B cell (primary cell): ENCODE measurements around the gene NOP9. TPM values are rescaled to one million over a fixed set of nuclear protein-coding genes. Genes with fewer than 3 reads are reported as not detected.
A peak's percentile ranks its signal among the peaks of the same experiment; 100 is the strongest.

Experiments used
- ATAC-seq: fragments of 200-7000 bp; cut with Tn5 transposase; one replicate; pipeline ENCODE4 v1.10.0; 2021; ENCODE audit warnings: low read depth, mild to moderate bottlenecking, moderate number of reproducible peaks, moderate library complexity
- CTCF ChIA-PET: fragments of 350-600 bp; sonication (Branson Sonifier 250); formaldehyde crosslinking; loops from one replicate; lab custom pipeline; 2021; ENCODE audit warnings: antibody characterized with exemption, inconsistent platforms; lab: Charles Lee
- POLR2A ChIA-PET: fragments of 350-600 bp; sonication (Branson Sonifier 250); formaldehyde crosslinking; loops from one replicate; lab custom pipeline; 2021; ENCODE audit warnings: antibody characterized with exemption; lab: Charles Lee
- DNase-seq: peaks from one replicate; pipeline ENCODE4 v3.0.0; 2013
- H2AFZ ChIP-seq: 2 replicates; pipeline ENCODE4 v1.6.1; 2012; ENCODE audit warnings: mild to moderate bottlenecking, low read depth, low read length; ENCODE audit not compliant: insufficient read depth, poor library complexity, severe bottlenecking
- H3K27ac ChIP-seq, 2 donors: 1 replicate in 1 of 2; 2 replicates in 1 of 2; pipeline ENCODE4 v1.5.1; 2012 to 2013; ENCODE audit warnings: low read length in 2 of 2, mild to moderate bottlenecking in 2 of 2, moderate library complexity in 1 of 2
- H3K27me3 ChIP-seq, 4 experiments: fragments of 200-600 bp in 1 of 4; sonication (generic) in 1 of 4; replicated peaks in 1 of 4; 1 replicate in 2 of 4; 2 replicates in 2 of 4; pipeline versions ENCODE4 v1.6.1 to v1.7.0; 2013 to 2016; ENCODE audit warnings: low read length in 3 of 4, mild to moderate bottlenecking in 2 of 4, mixed read lengths in 1 of 4, moderate library complexity in 1 of 4; ENCODE audit not compliant: insufficient read depth in 4 of 4, control insufficient read depth in 3 of 4; ENCODE audit errors: control extremely low read depth in 1 of 4
- H3K36me3 ChIP-seq, 2 experiments: replicated peaks in 1 of 2; 1 replicate in 1 of 2; 2 replicates in 1 of 2; pipeline versions ENCODE4 v1.6.1 to v1.7.1; 2013; ENCODE audit warnings: low read length in 1 of 2; ENCODE audit not compliant: insufficient read depth in 2 of 2, control insufficient read depth in 1 of 2; ENCODE audit errors: control extremely low read depth in 1 of 2, extremely low read depth in 1 of 2
- H3K4me1 ChIP-seq, 2 donors: fragments of 200-600 bp in 1 of 2; sonication (generic) in 1 of 2; 1 replicate in 1 of 2; 2 replicates in 1 of 2; pipeline versions ENCODE4 v1.5.1 to v1.6.1; 2013 to 2017; ENCODE audit warnings: low read length in 2 of 2; ENCODE audit not compliant: control insufficient read depth in 2 of 2, insufficient read depth in 2 of 2
- H3K4me2 ChIP-seq: replicated peaks from 2 replicates; pipeline ENCODE3; 2012; ENCODE audit warnings: mild to moderate bottlenecking, low read depth, low read length; ENCODE audit not compliant: poor library complexity, severe bottlenecking
- H3K4me3 ChIP-seq, 5 experiments: fragments of 200-600 bp in 1 of 5; sonication (generic) in 1 of 5; 1 replicate in 3 of 5; 2 replicates in 2 of 5; pipeline versions ENCODE4 v1.5.1 to v1.7.0; 2011 to 2016; ENCODE audit warnings: low read length in 4 of 5, mild to moderate bottlenecking in 4 of 5, low read depth in 2 of 5, control low read depth in 1 of 5, moderate library complexity in 1 of 5; ENCODE audit not compliant: insufficient read depth in 1 of 5; ENCODE audit errors: control extremely low read depth in 1 of 5, extremely low read depth in 1 of 5
- H3K79me2 ChIP-seq: fragments of 200-600 bp; sonication (generic); one replicate; pipeline ENCODE4 v1.6.0; 2016; ENCODE audit warnings: low read length; ENCODE audit not compliant: control insufficient read depth, insufficient read depth
- H3K9ac ChIP-seq: fragments of 200-600 bp; sonication (generic); 2 replicates; pipeline ENCODE4 v1.6.1; 2017; ENCODE audit warnings: mild to moderate bottlenecking, low read length, moderate library complexity
- H3K9me3 ChIP-seq, 3 donors: one replicate each; pipeline versions ENCODE4 v1.6.1 to v1.7.1; 2013; ENCODE audit warnings: low read length in 2 of 3; ENCODE audit not compliant: control insufficient read depth in 2 of 3, insufficient read depth in 1 of 3; ENCODE audit errors: control extremely low read depth in 1 of 3
- H4K20me1 ChIP-seq: 2 replicates; pipeline ENCODE4 v1.6.0; 2012; ENCODE audit warnings: mild to moderate bottlenecking, low read length; ENCODE audit not compliant: insufficient read depth, control insufficient read depth, poor library complexity, severe bottlenecking
- H3K27ac Mint-ChIP-seq: one replicate; pipeline ENCODE4 v1.8.0; 2021; ENCODE audit warnings: mixed read lengths
- H3K27me3 Mint-ChIP-seq: one replicate; pipeline ENCODE4 v1.8.0; 2021; ENCODE audit warnings: mixed read lengths
- H3K4me1 Mint-ChIP-seq: one replicate; pipeline ENCODE4 v1.8.0; 2021; ENCODE audit warnings: mixed read lengths
- H3K4me3 Mint-ChIP-seq: one replicate; pipeline ENCODE4 v1.8.0; 2021; ENCODE audit warnings: mixed read lengths
- H3K9me3 Mint-ChIP-seq: one replicate; pipeline ENCODE4 v1.8.0; 2022; ENCODE audit warnings: mixed read lengths; ENCODE audit not compliant: insufficient read depth
- EZH2 ChIP-seq: IDR thresholded peaks from 2 replicates; pipeline ENCODE4 v1.6.1; 2012; ENCODE audit warnings: borderline replicate concordance, low read depth, mild to moderate bottlenecking, moderate library complexity, low read length; ENCODE audit not compliant: insufficient read depth, poor library complexity, severe bottlenecking
- WGBS: methylation state at CpG from one replicate; pipeline ENCODE4 v1.1.5; 2013; ENCODE audit warnings: missing lambda C conversion rate; ENCODE audit not compliant: insufficient coverage; 5-methylcytosine and 5-hydroxymethylcytosine counted together
- intact Hi-C: fragments of 100-400 bp; cut with micrococcal nuclease; formaldehyde crosslinking; loops from one replicate; pipeline ENCODE4 v1.10.0; 2022
- polyA plus RNA-seq: library from polyadenylated mRNA; depleted of rRNA; stranded (reverse); fragments of >200 nt; gene quantifications from 2 replicates; pipeline ENCODE4 v1.2.3, GENCODE V29; 2012
- total RNA-seq, 2 donors: library from RNA; stranded (reverse); fragments of 120-200 nt in 1 of 2; gene quantifications; 1 replicate in 1 of 2; 2 replicates in 1 of 2; pipeline versions ENCODE4 v1.2.3 to v1.2.4, GENCODE V29; 2013 to 2022
- TF ChIP-seq, protein P1 (sequence below): fragments of 200-600 bp; IDR thresholded peaks from one replicate; pipeline ENCODE4 v1.8.0; 2022; ENCODE audit warnings: antibody characterized with exemption, mild to moderate bottlenecking

NOP9 gene
- total and polyA plus RNA-seq, 2 donors (not counting 1 experiment from before 2014, with no cell fraction given) = 9.7 to 22.6 TPM

DNA sequence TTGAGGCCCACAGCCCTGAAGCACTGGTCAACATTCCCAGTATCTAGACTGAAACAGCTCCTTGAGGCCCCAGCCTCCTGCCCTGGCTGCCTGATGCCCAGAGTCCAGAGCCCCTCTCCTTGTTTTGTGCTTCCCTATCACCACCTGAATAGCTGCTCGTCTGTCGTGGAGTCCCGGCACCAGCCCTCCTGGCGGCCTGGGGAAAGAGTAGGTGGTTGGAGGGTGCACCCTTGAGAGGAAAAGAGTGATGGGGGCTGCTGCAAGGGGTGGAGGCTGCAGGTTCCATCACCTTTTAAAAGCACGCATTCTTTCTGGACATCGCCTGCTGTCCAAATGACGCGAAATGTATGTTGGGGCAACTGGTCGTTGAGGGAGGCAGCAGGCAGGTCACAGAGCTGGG, 31.4 kb upstream of the NOP9 start:
- Histone ChIP-seq H3K27ac (no peak overlapping the region), H3K4me3 (no peak overlapping the region), H3K4me2 (no peak overlapping the region), H3K9ac (no peak overlapping the region), H3K27me3 (no peaks in the 10 kb centered on the region), H2AFZ (no peak overlapping the region), H3K9me3 (no peaks in the 10 kb centered on the region), H3K36me3 (peaks cover 0 to 39% of the 10 kb centered on the region in 2 experiments), H3K79me2 (peaks cover 8% of the 10 kb centered on the region), H3K4me1 (peaks cover 19 to 24% of the 10 kb centered on the region in 2 donors), H4K20me1 (no peaks in the 10 kb centered on the region)
- 100% methylated on average over 5 of the region's 9 CpGs for WGBS
- H3K27me3 Mint-ChIP-seq = no peaks in the 10 kb centered on the region
- peaks cover 28% of the 10 kb centered on the region for H3K4me1 Mint-ChIP-seq
- ATAC-seq = no peak
- ChIA-PET CTCF (interaction anchor here (1.6 to 3.8 kb wide), 2 partner anchors 25 to 42 kb away, joined by 6 to 39 read pairs; partner anchors contain the start of genes CIDEB, LTB4R, LTB4R2 and TINF2), POLR2A (no interaction called here)
- no peak for TF ChIP-seq EZH2
- TF ChIP-seq, protein P1, sequence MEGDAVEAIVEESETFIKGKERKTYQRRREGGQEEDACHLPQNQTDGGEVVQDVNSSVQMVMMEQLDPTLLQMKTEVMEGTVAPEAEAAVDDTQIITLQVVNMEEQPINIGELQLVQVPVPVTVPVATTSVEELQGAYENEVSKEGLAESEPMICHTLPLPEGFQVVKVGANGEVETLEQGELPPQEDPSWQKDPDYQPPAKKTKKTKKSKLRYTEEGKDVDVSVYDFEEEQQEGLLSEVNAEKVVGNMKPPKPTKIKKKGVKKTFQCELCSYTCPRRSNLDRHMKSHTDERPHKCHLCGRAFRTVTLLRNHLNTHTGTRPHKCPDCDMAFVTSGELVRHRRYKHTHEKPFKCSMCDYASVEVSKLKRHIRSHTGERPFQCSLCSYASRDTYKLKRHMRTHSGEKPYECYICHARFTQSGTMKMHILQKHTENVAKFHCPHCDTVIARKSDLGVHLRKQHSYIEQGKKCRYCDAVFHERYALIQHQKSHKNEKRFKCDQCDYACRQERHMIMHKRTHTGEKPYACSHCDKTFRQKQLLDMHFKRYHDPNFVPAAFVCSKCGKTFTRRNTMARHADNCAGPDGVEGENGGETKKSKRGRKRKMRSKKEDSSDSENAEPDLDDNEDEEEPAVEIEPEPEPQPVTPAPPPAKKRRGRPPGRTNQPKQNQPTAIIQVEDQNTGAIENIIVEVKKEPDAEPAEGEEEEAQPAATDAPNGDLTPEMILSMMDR = no peak
- H3K4me3 Mint-ChIP-seq = no peak overlapping the region
- no peak overlapping the region for H3K27ac Mint-ChIP-seq
- H3K9me3 Mint-ChIP-seq = no peaks in the 10 kb centered on the region
- no peak for DNase-seq
- intact Hi-C loops = no loop called here

DNA sequence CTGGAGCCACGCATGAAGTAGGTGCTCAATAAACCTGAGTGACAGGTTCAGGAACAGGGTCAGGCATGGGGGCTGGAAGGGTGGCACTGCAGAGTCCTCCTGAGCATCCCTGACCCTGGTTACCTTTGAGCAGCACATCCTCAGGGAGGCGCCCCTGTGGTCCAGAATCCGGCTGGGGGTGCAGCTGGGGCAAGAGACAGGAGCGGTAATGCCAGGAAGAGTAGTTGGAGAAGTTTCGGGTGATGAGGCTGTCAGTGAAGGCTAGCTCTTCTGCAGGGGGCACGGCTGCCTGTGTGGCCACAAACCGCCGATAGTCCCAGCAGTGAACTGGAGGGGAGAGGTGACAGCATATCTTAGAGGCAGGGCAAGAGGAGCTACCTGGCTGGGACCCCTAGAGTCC, 30.3 kb upstream of the NOP9 start:
- Histone ChIP-seq H4K20me1 (no peaks in the 10 kb centered on the region), H3K27me3 (no peaks in the 10 kb centered on the region), H3K9me3 (no peaks in the 10 kb centered on the region), H3K4me1 (peaks cover 29 to 35% of the 10 kb centered on the region in 2 donors), H3K9ac (no peak overlapping the region), H2AFZ (no peak overlapping the region), H3K36me3 (peaks cover 0 to 39% of the 10 kb centered on the region in 2 experiments), H3K4me2 (no peak overlapping the region), H3K4me3 (no peak overlapping the region), H3K27ac (no peak overlapping the region), H3K79me2 (peaks cover 11% of the 10 kb centered on the region)
- DNase-seq = no peak
- H3K27me3 Mint-ChIP-seq = no peaks in the 10 kb centered on the region
- intact Hi-C loops = no loop called here
- H3K4me1 Mint-ChIP-seq = peaks cover 40% of the 10 kb centered on the region
- 91% methylated on average over 8 of the region's 8 CpGs for WGBS
- no peak for ATAC-seq
- TF ChIP-seq EZH2 = no peak
- TF ChIP-seq, protein P1 = no peak
- no peaks in the 10 kb centered on the region for H3K9me3 Mint-ChIP-seq
- peak overlapping the region; percentile 37 for H3K4me3 Mint-ChIP-seq
- POLR2A ChIA-PET = interaction anchor here (2.9 kb wide), 1 partner anchor 27 kb away, joined by 51 read pairs; the partner anchor contains the start of gene TINF2
- CTCF ChIA-PET = interaction anchor here (1.0 to 4.2 kb wide), 8 partner anchors 22 to 55 kb away, joined by 3 to 40 read pairs (median 21); partner anchors contain the start of genes CHMP4A, CIDEB, LTB4R and LTB4R2
- peak overlapping the region; percentile 15 for H3K27ac Mint-ChIP-seq
